Osteoblast (primary cell): ENCODE results near the gene SPX. TPM values are rescaled to one million over a fixed set of nuclear protein-coding genes. Genes with fewer than 3 reads are reported as not detected.

Experiments used
- DNase-seq: peaks from one replicate; pipeline ENCODE4 v3.0.0; 2011; ENCODE audit warnings: low spot score, mixed read lengths; ENCODE audit not compliant: insufficient read length; ENCODE audit errors: missing footprints
- H2AFZ ChIP-seq: 2 replicates; pipeline ENCODE4 v1.6.0; 2011; ENCODE audit warnings: mild to moderate bottlenecking, low read length
- H3K27ac ChIP-seq: 2 replicates; pipeline ENCODE4 v1.5.1; 2011; ENCODE audit warnings: mild to moderate bottlenecking, low read depth, low read length, moderate library complexity
- H3K27me3 ChIP-seq: 2 replicates; pipeline ENCODE4 v1.6.0; 2012; ENCODE audit warnings: mild to moderate bottlenecking, control low read depth, inconsistent platforms, low read length, moderate library complexity; ENCODE audit not compliant: insufficient read depth
- H3K36me3 ChIP-seq: 2 replicates; pipeline ENCODE4 v1.5.1; 2011; ENCODE audit warnings: mild to moderate bottlenecking, low read length, control low read depth, moderate library complexity; ENCODE audit not compliant: insufficient read depth
- H3K4me1 ChIP-seq: 2 replicates; pipeline ENCODE4 v1.5.1; 2011; ENCODE audit warnings: mild to moderate bottlenecking, low read length, control low read depth, moderate library complexity; ENCODE audit not compliant: insufficient read depth
- H3K4me2 ChIP-seq: 2 replicates; pipeline ENCODE4 v1.6.0; 2011; ENCODE audit warnings: mild to moderate bottlenecking, low read length; ENCODE audit not compliant: insufficient read depth
- H3K4me3 ChIP-seq: fragments of 200-600 bp; sonication (generic); 3 replicates; pipeline ENCODE4 v1.5.1; 2012; ENCODE audit warnings: mild to moderate bottlenecking, low read length, inconsistent platforms; ENCODE audit not compliant: insufficient read depth
- H3K79me2 ChIP-seq: 2 replicates; pipeline ENCODE4 v1.6.0; 2012; ENCODE audit warnings: mild to moderate bottlenecking, low read length, control low read depth, inconsistent platforms; ENCODE audit not compliant: insufficient read depth
- H3K9me3 ChIP-seq: 2 replicates; pipeline ENCODE4 v1.5.1; 2011; ENCODE audit warnings: low read depth, low read length, control low read depth
- H4K20me1 ChIP-seq: 2 replicates; pipeline ENCODE4 v1.6.0; 2012; ENCODE audit warnings: mild to moderate bottlenecking, low read length, control low read depth; ENCODE audit not compliant: insufficient read depth
- total RNA-seq: library from RNA; depleted of rRNA; stranded (reverse); fragments of >200 nt; gene quantifications from 2 replicates; pipeline ENCODE4 v1.2.3, GENCODE V29; 2012
- TF ChIP-seq, protein P1 (sequence below): IDR thresholded peaks from 2 replicates; pipeline ENCODE4 v1.5.1; 2011; ENCODE audit warnings: mild to moderate bottlenecking, low read depth, low read length, moderate library complexity; ENCODE audit errors: extremely low read depth

Gene SPX
- total RNA-seq, 1 donor = 2.9 TPM

DNA sequence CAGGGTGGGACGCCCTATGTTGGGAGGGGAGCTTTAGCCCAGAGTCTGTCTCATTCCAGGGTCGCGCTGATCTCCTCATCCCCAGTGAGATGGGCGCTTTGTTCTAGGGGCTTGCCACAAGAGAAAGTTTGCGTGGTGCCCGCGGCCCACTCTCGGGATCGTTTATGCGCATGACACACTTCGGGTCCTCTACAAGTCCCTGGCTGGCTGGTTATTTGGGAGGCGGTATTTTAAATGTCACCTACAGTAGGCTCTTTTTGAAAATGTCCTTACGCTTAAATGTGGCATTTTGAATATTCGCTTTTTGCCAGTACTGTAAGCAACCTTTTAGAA is 24.0 kb upstream of the SPX start:
- H3K27ac ChIP-seq = peak overlapping the region; percentile 97
- peak overlapping the region; percentile 95 for H3K4me3 ChIP-seq
- H2AFZ ChIP-seq = peak overlapping the region; percentile 81
- no peaks in the 10 kb centered on the region for H3K27me3 ChIP-seq
- peaks cover 17% of the 10 kb centered on the region for H3K36me3 ChIP-seq
- no peaks in the 10 kb centered on the region for H3K9me3 ChIP-seq
- peaks cover 52% of the 10 kb centered on the region for H4K20me1 ChIP-seq
- peaks cover 32% of the 10 kb centered on the region for H3K4me1 ChIP-seq
- H3K4me2 ChIP-seq = peak overlapping the region; percentile 95
- TF ChIP-seq, protein P1, sequence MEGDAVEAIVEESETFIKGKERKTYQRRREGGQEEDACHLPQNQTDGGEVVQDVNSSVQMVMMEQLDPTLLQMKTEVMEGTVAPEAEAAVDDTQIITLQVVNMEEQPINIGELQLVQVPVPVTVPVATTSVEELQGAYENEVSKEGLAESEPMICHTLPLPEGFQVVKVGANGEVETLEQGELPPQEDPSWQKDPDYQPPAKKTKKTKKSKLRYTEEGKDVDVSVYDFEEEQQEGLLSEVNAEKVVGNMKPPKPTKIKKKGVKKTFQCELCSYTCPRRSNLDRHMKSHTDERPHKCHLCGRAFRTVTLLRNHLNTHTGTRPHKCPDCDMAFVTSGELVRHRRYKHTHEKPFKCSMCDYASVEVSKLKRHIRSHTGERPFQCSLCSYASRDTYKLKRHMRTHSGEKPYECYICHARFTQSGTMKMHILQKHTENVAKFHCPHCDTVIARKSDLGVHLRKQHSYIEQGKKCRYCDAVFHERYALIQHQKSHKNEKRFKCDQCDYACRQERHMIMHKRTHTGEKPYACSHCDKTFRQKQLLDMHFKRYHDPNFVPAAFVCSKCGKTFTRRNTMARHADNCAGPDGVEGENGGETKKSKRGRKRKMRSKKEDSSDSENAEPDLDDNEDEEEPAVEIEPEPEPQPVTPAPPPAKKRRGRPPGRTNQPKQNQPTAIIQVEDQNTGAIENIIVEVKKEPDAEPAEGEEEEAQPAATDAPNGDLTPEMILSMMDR = no peak
- DNase-seq = peak; percentile 54
- H3K79me2 ChIP-seq = peaks cover 93% of the 10 kb centered on the region

DNA sequence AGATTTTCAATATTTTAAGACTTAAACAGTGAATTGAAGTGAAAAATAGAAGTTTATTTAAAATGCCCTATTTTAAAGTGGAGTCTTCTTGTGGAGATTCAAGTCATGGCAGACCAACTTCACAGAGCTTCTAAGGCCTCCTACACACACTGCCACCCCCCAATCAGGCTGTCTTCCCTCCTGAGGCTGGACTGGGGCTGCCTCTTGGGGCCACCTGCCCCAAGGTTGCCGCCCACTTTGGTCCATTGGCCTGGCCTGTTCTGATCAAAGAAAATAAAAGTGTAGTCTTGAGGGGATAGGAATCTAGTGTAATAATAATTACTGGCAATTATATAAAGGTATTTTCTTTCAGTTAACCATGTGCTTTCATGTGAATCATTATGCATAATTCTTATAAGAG is 23.2 kb upstream of the SPX start:
- H3K4me3 ChIP-seq = peak overlapping the region; percentile 95
- DNase-seq = no peak
- H2AFZ ChIP-seq = no peak overlapping the region
- peaks cover 52% of the 10 kb centered on the region for H4K20me1 ChIP-seq
- TF ChIP-seq, protein P1 = no peak
- peaks cover 32% of the 10 kb centered on the region for H3K4me1 ChIP-seq
- H3K27ac ChIP-seq = no peak overlapping the region
- H3K36me3 ChIP-seq = peaks cover 11% of the 10 kb centered on the region
- no peaks in the 10 kb centered on the region for H3K27me3 ChIP-seq
- H3K79me2 ChIP-seq = peaks cover 93% of the 10 kb centered on the region
- no peaks in the 10 kb centered on the region for H3K9me3 ChIP-seq
- H3K4me2 ChIP-seq = peak overlapping the region; percentile 95

DNA sequence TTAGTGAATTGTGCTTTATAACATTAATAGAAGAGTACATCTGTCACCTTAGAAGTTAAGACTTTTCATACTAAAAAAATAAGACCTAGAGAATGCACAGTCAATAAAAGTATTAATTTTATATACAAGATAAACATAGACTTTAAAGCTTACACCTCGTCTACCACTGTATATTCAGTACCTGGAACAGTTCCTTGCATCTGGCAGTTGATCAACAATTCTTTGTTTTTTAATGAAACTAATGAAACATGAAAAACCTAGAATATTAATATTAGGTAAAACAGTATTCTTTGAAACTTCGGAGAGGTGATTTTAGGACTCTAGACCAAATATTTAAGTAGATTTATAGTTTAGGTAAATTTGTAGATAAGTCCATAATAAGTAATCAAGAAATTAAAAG is 20.2 kb upstream of the SPX start:
- TF ChIP-seq, protein P1 = no peak
- H3K4me1 ChIP-seq = peaks cover 22% of the 10 kb centered on the region
- no peak overlapping the region for H3K4me3 ChIP-seq
- no peaks in the 10 kb centered on the region for H3K9me3 ChIP-seq
- H4K20me1 ChIP-seq = peaks cover 71% of the 10 kb centered on the region
- peaks cover 15% of the 10 kb centered on the region for H3K36me3 ChIP-seq
- no peak overlapping the region for H3K4me2 ChIP-seq
- H2AFZ ChIP-seq = no peak overlapping the region
- H3K27me3 ChIP-seq = no peaks in the 10 kb centered on the region
- H3K79me2 ChIP-seq = peaks cover 93% of the 10 kb centered on the region
- no peak overlapping the region for H3K27ac ChIP-seq
- DNase-seq = no peak

DNA sequence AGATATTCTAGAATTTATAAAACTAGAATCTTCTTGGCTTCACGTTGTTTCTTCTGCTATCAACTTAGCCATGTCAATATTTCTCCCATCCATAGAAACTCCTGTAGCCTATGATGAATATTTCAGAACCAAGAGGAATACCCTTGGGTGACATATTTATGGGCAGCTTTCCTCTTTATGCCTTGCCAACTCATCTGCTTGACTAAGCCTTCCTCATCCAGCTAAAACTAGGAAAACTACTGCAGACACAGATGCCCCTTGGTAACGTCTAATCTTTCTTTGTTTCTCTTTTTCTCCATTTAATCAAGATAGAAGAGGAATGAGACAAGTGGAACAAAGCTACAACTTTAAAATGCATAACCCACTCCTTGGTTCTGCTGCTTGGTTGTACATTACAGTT is 18.2 kb upstream of the SPX start:
- no peaks in the 10 kb centered on the region for H3K9me3 ChIP-seq
- H3K36me3 ChIP-seq = peaks cover 27% of the 10 kb centered on the region
- no peak overlapping the region for H3K4me2 ChIP-seq
- H3K27me3 ChIP-seq = no peaks in the 10 kb centered on the region
- TF ChIP-seq, protein P1 = no peak
- no peak overlapping the region for H3K27ac ChIP-seq
- no peak overlapping the region for H3K4me3 ChIP-seq
- peaks cover 17% of the 10 kb centered on the region for H3K4me1 ChIP-seq
- peaks cover 66% of the 10 kb centered on the region for H4K20me1 ChIP-seq
- H3K79me2 ChIP-seq = peaks cover 86% of the 10 kb centered on the region
- peak; percentile 55 for DNase-seq
- H2AFZ ChIP-seq = no peak overlapping the region
